Endometrial microvascular endothelial cells (primary cell): Measurements from ENCODE around the gene THY1. TPM values are rescaled to one million over a fixed set of nuclear protein-coding genes. Genes with fewer than 3 reads are reported as not detected.

ENCODE experiments used
- in situ Hi-C: cut with HindIII; loops from 2 replicates; pipeline ENCODE4 v1.10.0; 2017; ENCODE audit warnings: low sequenced_read_pairs, low pct_unique_long_range_greater_than_20kb; ENCODE audit errors: inconsistent ontology term
- total RNA-seq: library from RNA; depleted of rRNA; stranded (reverse); fragments of >200 nt; gene quantifications from one replicate; pipeline ENCODE4 v1.2.3, GENCODE V29; 2015; ENCODE audit errors: inconsistent ontology term

THY1 gene
- total RNA-seq, 1 donor from 2014 or later, result 9.6 TPM

- in situ Hi-C loops, result no loop called here
Measured at GRCh38 chr11:119375337-119376196, 47.4 kb downstream of the THY1 start.

- in situ Hi-C loops, result no loop called here
Measured at GRCh38 chr11:119374632-119375336, 48.2 kb downstream of the THY1 start.

- in situ Hi-C loops, result no loop called here
Measured at GRCh38 chr11:119373921-119374631, 48.9 kb downstream of the THY1 start.

GRCh38 chr11:119373059-119373920 is 49.7 kb downstream of the THY1 start:
- in situ Hi-C loops, result no loop called here

GRCh38 chr11:119372260-119373058 is 50.5 kb downstream of the THY1 start:
- in situ Hi-C loops, result no loop called here

- in situ Hi-C loops, result no loop called here
Measured at GRCh38 chr11:119371778-119372182, 51.2 kb downstream of the THY1 start.

- in situ Hi-C loops, result no loop called here
Measured at GRCh38 chr11:119371067-119371601, 51.8 kb downstream of the THY1 start.

- in situ Hi-C loops, result no loop called here
Measured at GRCh38 chr11:119370486-119371046, 52.4 kb downstream of the THY1 start.

- in situ Hi-C loops, result no loop called here
Measured at GRCh38 chr11:119369132-119369925, 53.6 kb downstream of the THY1 start.

- in situ Hi-C loops, result no loop called here
Measured at GRCh38 chr11:119368121-119369034, 54.6 kb downstream of the THY1 start.

GRCh38 chr11:119367661-119368120 is 55.3 kb downstream of the THY1 start:
- in situ Hi-C loops, result no loop called here

Other genes starting within 250 kb of the THY1 start
- gene NHERF4, start 237.7 kb downstream of the THY1 start, total RNA-seq, result not detected
- 20.4 TPM for gene CBL, start 216.8 kb downstream of the THY1 start, total RNA-seq
- 5,407 TPM for gene MCAM, start 106.0 kb downstream of the THY1 start, total RNA-seq
- gene RNF26, start 88.6 kb downstream of the THY1 start, total RNA-seq, result 18.2 TPM
- 115 TPM for gene C1QTNF5, start 82.3 kb downstream of the THY1 start, total RNA-seq
- not detected for gene MFRP, start 76.5 kb downstream of the THY1 start, total RNA-seq
- gene USP2, start 41.5 kb downstream of the THY1 start, total RNA-seq, result not detected